Measurements from ENCODE around the gene NPIPB2.
"Not testable (repeated sequence)": the region's sequence is repeated elsewhere in the genome, so short reads cannot be mapped to it uniquely, and the experiment has no call there.

The NPIPB2 gene

DNA sequence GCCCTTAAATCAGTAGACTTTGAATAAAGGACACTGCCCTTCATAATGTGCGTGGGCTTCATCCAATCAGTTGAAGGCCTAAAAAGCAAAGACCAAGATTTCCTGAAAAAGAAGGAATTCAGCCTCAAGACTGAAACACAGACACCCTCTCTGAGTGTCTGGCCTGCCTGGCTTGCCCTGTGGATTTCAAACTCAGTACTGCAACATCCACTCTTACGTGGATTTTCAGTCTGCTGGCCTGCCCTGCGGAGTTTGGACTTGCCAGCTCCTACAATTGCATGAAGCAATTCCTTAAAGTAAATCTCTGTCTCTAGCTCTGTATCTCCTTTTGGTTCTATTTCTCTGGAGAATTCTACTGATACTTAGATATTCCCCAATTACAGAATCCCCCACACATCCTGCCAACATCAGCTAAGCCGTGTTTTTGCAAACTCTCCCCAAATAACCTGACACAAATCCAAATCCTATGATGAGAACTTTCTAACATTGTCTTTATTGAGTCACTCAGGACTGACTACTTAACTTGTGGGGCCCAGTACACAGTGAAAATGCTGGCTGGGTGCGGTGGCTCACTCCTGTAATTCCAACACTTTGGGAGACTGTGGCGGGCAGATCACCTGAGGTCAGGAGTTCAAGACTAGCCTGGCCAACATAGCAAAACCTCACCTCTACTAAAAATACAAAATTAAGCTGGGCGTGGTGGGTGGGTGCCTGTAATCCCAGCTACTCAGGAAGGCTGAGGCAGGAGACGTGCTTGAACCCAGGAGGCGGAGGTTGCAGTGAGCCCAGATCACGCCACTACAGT, 15.9 kb upstream of the NPIPB2 start:
- DNase-seq = no peak

DNA sequence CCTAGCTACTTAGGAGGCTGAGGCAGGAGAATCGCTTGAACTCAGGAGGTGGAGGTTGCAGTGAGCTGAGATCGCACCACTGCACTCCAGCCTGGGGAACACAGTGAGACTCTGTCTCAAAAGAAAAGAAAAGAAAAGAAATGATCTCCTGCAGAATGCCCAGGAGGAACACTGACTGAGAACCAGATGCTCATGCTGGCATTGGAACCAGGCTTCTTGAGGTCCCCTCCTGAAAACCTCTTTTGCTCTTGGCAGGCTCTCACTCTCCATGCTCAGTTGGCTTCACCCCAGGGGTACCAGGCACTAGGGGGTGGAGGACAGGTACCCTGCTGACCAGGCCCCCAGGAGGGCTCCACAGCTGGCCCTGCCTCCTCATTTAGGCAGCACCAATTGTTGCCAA, 14.7 kb upstream of the NPIPB2 start:
- no peak for DNase-seq

DNA sequence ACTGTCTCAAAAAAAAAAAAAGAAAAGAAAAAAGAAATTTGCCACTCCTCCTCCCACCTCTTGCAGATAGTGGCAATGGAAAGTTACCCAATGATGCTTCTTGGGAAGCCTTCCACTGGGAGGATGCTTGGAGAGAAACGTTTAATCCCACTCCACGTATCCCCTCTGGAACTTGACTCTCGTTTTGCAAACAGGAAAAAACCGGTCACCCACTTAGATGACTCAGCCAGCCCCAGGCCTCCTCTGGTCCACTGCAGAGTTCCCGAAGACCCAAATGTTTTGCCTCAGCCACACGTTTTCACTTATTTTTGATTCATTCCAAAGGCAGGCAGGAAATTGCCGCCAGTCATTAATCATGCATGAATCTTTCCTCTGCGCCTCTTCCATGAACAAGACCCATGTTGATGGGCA, 13.9 kb upstream of the NPIPB2 start:
- no peak for DNase-seq

DNA sequence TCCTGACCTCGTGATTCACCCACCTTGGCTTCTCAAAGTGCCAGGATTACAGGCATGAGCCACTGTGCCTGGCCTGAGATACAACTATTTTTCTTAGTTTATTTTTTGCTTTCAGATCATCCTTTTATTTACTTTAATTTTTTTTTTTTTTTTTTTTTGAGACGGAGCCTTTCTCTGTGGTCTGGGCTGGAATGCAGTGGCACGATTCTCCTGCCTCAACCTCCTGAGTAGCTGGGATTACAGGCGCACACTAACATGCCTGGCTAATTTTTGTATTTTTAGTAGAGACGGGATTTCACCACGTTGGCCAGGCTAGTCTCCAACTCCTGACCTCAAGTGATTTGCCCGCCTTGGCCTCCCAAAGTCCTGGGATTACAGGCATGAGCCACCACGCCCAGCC, 11.7 kb upstream of the NPIPB2 start:
- DNase-seq = not testable (repeated sequence)

DNA sequence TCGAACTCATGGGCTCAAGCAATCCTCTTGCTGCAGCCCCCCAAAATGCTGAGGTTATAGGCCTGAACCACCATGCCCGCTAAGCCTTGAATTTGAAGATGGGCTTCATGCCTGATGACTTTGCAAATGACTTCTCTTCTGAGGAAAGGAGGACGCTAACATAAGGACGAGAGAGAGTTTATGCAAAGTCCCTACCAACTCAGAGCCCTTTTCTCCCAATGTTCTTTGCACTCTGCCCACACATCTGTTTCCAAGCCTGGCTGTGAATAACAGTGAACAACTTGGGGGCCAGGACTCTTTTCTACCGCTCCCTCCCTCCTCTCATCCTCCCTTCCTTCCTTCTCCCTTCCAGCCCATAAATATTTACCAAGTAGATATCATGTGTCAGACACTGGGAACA, 8.5 kb upstream of the NPIPB2 start:
- DNase-seq = no peak

DNA sequence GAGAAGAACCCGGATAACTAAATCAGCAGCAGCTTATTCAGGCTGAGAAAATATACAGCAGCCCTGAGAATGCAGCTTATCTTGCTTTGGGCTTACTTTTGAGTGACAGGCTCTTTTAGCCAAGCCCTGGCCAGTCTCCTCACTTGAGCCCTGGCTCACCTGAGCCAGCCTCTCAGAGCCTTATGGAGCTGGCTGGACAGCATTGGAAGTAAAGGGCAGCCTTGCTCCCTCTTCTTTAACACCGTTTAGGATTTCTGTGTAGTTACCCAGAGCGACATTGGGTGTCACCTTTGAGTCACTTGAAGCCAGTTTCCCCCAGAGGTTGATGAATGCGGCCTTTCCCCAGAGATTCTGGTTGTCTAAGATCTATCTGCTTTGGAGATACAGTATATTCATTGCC, 7.7 kb upstream of the NPIPB2 start:
- DNase-seq = no peak

DNA sequence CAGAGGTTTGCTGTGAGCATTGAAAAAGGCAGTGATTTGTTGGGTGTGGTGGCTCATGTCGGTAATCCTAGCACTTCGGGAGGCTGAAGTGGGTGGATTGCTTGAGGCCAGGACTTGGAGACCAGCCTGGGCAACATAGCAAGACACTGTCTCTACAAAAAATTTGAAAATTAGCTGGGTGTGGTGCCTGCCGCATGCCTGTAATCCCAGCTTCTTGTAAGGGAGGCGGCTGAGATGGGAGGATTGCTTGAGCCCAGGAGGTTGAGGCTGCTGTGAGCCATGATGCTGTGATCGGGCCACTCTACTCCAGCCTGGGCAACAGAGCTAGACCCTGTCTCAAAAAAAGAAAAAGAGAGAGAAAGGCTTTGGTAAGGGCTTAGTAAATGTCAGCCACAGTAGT, 7.0 kb upstream of the NPIPB2 start:
- DNase-seq = no peak

DNA sequence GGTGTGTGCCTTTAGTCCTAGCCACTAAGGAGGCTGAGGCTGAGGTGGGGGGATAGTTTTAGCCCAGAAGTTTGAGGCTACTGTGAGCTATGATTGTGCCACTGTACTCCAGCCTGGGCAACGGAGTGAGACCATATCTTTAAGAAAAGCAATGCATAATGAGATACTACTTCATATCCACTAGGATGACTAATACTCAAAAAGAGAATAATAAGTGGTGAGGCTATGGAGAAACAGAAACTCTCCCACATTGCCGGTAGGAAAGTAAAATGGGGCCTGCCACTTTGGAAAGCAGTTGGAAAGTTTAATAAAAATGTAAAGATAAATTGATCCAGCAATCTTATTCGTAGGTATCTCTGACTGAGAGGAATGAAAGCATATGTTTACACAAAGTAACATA, 4.6 kb upstream of the NPIPB2 start:
- no peak for DNase-seq

DNA sequence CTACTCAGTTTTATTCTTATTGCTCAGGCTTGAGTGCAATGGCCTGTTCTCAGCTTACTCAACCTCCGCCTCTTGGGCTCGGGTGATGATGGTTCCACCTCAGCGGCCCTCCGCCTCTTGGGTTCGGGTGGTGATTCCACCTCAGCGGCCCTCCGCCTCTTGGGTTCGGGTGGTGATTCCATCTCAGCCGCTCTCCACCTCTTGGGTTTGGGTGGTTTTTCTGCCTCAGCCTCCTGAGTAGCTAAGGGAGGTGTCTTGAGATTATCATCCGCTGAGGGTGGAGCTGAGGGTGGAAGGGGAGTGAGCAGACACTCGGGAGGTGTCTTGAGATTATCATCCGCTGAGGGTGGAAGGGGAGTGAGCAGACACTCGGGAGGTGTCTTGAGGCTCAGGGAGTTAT, 14.5 kb downstream of the NPIPB2 start:
- DNase-seq = not testable (repeated sequence)

DNA sequence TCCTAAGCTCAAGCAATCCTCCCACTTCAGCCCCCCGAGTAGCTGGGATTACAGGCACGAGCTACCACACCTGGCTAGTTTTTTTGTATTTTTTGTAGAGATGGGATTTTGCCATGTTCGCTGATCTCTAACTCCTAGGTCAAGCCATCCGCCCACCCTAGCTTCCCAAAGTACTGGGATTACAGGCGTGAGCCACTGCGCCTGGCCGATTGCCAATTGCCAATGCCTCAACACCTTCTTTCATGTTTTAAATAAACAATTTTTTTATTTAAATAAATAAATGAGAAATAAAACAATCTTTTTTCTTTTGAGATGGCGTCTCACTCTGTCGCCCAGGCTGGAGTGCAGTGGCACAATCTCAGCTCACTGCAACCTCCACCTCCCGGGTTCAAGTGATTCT, 17.8 kb downstream of the NPIPB2 start:
- DNase-seq = not testable (repeated sequence)

DNA sequence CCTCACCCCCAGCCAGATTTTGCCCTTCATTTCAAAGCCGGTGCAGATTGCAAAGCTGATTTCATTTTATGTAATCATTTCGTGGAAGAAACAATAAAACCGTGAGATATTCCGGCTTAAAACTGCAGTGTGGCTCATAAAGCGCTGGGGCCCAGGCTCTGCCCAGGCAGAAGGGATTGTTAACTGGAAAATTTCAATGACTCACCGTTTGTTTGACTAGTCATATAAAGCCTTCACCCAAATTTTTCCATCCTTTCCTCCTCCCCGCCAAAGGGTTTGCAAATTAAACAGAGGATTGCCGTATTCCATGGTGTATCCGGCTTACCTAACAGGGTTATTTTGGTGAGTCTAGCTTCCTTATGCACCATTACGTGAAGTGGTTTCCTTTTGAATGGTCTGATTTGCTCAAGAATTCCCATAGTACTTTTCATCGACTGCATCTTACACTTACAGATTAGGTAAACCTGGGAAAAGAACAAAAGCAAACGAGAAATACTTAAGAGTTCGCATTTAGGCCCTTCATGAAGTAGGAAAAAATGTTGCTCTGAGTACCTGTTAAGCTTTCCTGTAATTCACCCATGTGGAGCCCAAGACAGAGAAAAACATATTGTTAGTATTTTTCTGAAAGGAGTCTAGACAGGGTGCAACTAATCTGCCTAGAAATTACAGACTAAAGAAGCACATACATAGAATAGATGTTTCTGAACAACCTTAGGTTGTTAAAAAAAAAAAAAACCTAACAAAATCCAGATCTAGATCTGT, 25.1 kb downstream of the NPIPB2 start:
- DNase-seq = no peak

DNA sequence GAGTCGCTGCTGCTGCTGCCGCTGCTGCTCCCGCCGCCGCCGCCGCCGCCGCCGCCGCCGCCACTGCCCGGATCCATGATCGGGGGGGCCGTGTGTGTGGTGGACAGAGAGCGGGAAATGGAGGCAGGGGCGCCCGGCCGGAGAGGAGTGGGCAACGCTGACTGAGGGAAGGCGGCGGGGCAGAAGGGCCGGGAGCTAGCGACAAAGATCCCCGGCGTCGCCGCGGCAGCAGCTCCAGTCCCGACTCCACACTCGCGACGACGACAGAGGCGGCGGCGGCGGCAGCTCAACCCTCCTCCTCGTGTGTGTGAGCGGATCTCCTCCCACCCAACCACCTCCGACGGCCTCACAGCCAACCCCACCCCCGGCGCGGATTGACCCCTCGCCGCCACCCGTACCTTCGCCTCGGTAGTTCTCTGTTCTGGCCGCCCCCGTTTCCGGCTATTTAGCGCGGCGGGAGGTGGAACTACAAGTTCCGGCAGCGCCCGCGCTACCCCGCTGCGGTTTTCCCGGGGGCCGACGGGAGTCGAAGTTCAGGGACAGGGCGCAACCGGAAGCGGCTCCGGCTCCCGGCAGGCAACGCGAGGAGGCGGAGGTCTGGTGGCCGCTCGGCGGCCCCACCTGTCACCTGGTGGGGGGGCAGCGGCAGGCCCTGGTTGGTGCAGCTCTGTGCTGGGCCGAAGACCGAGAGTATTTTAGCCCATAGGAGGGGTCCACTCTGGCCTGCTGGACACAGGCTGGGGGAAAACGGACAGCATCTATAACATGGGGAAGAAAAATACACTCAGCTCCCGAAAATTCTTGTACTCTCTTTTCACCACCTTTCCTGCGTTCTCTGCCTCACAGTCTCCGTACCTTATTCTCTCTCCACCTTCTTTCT, 26.0 kb downstream of the NPIPB2 start, which contains the start of gene GSPT1:
GSPT1 (minus strand) TSS at position 313 of the 880 bp plus-strand sequence; CDS start at position 77, 236 bp downstream.
- DNase-seq = peak; percentile 99

DNA sequence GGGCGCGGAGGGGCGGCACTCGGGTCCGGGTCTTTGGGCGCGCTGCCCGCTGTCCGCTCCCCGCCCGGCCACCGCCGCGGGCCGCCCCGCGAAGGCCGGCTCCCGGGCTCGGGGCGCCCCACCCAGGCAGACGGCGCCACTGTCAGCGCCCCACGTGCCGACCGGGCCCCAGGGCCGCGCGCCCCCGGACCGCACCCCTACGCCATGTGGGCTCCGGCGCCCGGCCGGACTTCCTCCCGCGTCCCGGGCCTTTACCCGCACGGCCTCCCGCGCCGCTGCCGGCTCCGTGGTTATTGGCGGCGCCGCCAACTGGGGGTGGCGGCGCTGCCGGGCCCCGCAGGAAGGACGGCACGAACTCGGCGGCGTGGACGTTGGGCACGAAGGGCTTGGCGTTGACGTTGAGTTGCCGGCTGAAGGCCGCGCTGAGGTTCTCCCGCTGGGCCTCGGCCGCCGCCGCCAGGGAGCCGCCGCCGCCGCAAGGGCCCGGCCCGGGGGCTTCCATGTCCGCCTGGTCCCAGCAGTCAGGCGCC, 26.7 kb downstream of the NPIPB2 start:
- peak; percentile 38 for DNase-seq

DNA sequence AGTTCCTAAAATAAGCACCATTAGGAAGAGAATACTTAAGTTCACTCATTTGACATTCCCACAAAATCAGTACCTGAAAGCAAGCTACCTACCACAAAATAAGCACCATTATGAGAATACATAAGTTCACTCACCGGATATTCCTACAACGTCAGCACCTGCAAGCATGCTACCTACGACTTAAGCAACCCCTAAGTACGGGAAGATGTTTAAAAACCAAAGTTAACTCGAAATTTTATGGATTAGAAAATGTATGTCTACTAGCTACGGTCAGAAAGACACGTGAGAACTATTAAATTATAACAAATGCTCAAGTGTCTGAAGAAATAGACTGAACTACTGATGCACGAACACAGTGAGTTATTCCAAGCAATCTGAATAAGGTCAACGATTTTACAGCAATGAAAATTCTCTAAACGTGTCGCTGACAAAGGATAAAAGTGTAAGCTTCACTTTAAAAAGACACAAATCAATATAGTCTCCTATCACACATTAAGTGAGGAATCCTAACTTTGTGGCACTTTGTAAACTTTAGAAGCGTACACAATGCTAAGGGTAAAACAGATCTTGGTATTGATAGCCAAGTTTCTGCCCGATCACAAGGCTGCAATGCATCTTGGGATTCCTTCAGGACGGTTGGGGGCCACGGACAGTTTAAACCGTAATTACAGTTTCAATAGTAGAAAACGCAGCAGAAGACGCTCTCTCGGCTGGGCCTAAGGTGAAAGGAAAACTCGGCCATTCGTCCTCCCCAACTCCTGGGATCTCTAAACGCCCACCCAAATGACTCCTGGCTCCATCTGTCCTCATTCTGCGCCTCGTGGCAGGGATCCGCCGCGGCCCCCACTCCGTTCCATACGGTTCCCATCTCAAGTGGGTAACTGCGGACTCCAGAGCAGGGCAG, 27.4 kb downstream of the NPIPB2 start:
- DNase-seq = peak; percentile 27

DNA sequence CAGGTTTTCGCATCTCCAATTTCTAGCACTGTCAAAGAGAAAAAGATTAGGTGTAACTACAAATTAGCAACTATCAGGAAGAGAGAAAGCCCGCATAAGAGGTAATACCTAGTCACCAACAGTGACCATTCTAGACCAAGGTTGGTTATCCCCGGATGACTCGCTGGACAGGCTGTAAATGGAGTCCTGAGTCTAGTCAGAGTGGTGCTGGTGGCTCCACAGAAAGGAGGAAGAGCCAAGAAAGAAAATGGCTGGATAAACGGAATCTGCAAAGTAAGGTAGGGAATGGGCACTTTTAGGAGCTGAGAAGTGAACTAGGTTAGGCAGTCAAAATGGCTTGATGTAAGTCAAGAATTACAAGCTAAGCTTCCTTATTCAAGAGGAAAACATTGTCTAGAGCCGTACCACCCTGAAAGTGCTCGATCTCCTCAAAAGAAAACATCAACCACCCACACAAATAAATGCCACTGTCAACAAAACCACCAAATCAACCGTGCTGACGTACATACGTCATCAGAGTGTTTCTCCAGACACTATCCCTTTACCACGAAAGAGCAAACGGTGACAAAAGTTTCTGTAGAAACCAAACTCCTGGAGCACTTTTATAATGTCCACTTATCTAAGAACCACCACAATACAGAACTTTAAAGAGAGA, 28.3 kb downstream of the NPIPB2 start:
- DNase-seq = no peak

DNA sequence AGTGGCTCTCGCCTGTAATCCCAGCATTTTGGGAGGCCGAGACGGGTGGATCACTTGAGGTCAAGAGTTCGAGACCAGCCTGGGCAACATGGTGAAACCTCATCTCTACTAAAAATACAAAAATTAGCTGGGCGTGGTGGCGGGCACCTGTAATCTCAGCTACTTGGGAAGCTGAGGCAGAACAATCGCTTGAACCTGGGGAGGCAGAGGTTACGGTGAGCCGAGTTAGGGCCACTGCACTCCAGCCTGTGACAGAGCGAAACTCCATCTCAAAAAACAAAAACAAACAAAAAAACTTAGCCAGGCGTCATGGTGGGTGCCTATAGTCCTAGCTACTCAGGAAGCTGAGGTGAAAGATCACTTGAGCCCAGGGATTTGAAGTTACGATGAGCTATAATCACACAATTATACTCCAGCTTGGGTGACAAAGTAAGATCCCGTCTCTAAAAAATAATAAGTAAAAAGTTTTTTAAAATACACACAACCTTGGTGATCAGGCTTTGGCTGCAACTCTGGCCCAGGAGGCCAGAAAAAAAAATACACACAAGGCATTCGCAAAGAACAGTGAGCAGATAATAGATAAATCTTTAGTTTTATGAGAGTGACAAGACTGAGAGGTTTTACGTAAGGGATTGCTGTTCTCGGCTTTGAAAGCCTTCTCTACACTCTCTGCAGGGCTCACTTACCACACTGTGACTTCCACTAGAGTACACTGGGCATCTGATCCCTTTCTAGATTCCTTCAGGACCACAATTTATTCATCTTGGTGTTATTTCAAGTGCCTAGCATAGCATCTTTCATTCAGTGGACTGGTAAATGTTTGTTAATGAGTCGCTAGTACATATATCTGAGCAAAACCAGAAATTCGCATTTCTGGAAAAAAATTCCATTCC, 31.9 kb downstream of the NPIPB2 start:
- DNase-seq = no peak

DNA sequence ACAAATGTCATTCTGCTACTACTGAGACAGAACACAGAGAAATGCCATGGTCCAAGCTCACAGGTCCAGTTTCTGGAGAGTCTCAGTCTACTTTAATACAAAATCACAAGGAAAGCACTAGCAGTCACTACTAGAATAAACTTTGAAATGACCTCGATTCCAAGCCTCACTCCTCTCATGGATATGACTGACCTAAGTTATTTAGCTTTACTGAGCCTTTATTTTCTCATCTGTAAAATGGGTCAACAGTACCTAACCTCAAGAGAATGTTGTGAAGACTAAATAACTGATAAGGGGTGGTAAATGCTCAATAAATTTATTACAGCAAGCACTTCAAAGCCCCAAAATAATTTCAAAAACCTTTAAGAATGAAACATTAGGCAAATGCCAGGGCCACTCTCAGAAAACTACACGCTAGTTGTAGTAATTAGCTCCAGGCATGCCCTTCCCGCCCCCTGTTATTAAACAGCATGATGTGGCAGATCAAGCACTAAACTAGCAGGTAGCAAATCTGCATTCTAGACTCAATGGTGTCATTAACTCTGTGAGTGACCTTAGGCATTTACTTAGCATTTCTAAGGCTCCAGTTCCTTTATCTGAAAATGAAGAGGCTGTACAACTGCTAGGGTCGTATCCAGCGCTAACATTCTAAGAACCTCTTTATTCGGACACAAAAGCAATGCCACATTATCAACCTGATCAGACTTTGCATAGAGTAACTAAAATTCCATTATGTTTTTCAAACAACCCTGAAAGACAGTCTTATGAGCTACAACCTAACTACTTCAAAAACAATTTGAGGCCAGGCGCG, 34.5 kb downstream of the NPIPB2 start:
- DNase-seq = no peak

DNA sequence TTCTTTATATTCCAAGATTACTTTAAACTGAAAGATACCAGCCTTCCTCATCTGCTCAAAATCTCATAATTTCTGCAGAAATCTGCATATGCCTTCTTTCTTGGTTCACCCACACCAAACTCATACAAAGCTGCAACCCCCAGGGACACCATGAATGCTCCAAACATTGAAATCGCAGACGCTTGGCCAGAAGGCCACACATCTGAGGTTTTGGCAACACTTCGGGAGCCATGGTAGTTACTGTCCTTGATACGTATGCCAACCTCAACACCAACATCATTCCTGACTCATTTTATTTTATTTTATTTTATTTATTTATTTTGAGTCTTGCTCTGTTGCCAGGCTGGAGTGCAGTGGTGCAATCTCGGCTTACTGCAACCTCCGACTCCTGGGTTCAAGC, 37.9 kb downstream of the NPIPB2 start:
- no peak for DNase-seq

DNA sequence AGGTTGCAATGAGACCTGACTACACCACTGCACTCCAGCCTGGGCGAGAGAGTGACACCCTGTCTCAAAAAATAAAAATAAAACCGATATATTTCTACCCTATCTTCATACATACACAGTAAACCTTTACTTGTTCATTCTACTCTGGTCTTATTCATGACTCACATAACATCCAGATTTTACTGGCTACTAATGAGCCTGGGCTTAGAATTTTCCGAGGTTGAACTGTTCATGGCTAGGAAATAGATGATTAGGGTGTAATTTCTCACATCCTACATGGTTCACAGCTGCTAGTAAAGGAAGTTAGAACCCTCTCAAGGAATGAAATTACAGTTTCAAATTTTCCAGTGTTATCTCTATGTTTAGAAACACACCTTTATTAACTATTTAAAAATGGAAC, 40.8 kb downstream of the NPIPB2 start:
- no peak for DNase-seq
